GM21381 (cell line): Measurements from ENCODE around the gene NR5A1.

ENCODE experiments used
- ATAC-seq: cut with Tn5 transposase; IDR thresholded peaks from one replicate; pipeline ENCODE4 v1.9.1; 2021; ENCODE audit warnings: mild to moderate bottlenecking, moderate library complexity; ENCODE audit not compliant: unreplicated experiment

Gene NR5A1

DNA sequence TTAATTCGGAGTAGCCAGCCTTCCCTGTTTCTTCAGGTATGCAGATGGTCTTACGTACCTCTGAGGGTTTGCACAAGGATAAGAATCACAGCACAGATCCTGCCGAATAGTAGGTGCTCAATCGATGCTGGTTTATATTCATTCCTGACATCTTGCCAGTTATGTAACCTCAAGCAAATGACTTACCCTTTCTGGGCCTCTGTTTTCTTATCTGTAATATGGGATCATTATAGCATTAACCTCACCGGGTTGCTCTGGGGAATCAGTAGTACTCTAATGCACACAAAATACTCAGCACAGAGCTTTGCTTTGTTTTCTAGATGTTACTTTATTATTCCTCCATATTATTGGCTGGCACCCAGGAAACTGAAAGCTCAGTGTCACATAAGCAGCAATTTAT is 7.7 kb upstream of the NR5A1 start:
- no peak for ATAC-seq

DNA sequence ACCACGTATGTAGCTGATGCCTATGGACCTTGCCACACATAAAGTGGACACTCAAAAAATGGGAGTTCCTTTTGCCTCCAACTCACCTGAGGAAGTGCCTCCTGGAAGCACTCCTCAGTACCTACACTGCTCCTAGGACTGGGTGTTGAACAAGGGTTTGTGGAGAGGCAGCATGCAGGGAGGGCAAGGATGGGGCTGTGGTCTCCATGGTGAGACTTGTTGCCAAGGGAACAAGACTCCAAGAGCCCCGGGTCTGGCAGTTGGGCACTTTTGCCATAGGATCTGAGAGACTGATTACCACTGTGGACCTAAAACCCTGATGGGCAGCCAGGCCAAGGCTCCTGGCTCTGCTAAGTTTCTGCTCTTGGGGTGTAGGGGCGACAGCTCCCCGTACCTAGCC is 6.9 kb upstream of the NR5A1 start:
- no peak for ATAC-seq

DNA sequence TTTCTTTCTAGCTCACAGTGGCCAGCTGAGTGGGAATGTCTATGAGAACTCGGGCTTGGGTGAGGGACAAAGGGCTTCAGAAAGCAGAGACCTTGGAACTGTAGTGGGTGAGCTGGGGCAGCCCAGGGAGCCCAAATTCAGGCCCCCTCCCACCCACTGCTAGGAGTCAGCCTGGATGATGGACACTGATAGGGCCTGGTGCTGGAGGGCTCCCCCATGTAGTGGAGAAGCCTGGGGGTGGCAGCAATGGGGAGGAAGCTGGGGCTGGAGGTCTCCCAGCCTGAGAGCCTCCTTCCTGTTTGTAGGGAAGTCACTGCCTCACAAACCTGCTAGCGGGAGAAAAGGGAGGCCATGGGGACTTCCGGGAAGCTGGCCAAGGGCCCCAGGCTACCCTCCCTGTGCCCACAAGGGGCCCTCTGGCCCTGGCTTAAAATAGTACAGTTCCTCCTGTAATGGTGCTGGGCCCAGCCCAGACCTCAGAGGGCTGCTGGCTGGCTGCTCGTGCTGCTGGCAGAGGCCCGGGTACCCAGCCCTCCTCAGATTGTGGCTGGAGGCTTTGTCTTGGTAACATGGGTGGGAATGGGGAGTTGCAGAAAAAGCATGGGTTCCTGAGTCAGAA is 6.3 kb upstream of the NR5A1 start:
- ATAC-seq, result no peak

DNA sequence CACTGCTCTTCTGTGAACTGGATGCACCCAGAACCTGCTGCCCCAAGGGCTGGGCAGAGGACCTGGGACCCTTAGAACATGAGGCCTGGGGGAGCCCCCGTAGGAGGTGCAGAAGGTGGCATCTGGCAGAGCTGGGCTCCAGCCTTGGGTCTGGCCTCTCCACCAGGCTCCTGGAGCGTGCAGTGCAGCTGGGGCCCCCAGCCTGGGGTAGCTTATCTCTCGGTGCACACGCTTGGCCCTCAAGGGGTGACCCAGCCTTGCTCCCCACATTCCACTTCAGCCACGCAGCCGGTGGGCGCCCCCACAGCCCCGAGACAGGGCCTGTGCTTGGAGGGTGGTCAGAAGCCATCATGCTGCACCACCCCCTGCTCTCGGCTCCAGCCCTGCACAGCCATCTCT is 5.6 kb upstream of the NR5A1 start:
- no peak for ATAC-seq

DNA sequence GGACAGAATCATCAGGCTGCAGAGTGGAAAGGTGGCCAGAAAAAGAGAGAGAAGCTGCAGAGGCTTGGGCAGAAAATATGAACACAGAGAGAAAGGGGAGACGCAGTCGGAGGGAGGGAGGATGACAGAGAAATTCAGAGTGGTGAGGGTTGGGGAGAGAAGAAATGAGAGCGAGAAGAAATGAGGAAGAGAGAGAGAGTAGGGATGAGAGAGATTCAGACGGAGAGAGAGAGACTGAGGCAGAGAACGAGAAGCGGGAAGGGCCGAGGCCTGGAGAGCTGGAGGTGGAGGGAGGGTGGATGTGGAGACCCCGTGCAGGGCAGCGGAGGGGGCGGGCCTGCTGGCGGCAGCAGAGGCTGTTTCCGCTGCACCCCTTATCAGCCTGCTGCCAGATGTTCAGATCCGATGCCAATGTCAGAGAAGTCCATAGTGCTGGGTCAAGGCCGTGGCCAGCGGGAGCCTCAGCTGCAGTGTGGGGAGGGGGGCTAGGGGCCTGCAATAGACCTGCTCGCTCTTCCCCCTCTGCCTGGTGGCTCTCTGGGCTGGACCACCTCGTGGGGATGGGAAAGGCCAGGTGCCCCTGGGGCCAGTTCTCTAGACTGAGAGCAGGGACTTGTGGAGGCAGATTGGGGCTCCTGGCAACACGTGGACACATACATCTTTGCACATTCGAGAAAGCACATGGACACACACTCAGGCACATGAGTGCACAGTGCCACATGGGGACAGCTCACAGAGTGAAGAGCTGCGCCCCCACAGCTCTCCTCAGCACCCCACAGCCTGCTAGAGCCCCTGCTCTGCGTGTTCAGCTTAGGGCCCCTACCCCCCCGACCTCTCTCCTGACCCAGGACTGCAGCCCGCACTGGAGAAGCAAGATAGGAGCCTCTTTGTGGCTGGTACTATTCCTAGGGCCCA is 4.9 kb upstream of the NR5A1 start:
- no peak for ATAC-seq

DNA sequence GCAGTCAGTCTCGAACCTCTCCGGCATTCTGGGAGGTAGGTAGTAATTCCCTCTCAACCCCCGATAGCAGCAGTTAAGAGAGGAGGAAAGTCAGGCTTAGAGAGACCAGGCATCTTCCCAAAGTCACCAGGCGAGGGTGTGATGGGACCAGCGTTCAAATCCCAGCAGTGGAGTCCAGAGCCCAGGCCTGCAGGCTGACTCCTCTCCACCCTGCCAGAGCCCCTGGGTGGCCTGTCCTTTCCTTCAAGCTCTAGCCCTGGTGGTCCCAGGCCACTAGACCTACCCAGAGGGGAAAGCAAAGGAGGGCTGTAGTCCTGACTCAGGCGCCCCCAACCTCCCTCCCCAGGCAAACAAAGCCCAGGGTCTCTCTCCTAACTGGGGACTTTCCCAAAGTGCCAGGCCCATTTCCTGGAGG is 4.2 kb upstream of the NR5A1 start:
- no peak for ATAC-seq

DNA sequence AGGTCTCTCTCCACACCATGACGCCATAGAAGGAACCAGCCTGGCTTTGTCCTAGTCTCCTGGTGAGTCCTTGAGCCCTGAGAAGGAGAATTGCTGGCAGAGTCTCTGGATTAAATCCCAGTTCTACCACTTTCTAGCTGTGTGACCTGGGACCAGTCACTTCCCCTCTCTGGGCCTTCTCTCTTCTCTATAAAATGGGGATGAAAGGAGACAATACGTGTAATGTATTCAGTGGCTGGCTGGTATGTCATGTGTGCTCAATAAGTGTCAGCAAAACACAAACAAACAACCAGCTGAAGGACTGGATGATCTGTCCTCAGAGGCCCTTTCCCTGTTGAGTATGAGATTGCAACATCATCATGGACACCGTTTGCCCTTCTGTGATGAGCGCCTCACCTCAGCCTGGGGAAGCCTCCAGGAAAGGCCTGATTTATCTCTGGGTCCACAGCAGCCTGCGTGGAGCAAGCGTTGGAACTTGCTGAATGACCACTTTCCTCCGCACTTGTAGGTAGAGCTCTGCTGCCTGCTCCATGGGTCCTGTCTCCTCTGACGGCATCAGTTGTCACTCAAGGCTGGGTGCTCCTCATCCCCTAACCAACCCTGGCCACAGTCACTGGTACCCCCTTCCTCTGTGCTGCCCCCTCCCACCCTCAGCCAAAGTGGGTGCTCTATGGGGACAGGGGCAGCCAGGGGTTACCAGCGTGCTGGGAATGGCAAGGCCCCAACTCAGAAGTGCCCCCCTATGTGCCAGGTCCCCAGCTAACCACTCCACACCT is 3.6 kb upstream of the NR5A1 start:
- ATAC-seq, result no peak

DNA sequence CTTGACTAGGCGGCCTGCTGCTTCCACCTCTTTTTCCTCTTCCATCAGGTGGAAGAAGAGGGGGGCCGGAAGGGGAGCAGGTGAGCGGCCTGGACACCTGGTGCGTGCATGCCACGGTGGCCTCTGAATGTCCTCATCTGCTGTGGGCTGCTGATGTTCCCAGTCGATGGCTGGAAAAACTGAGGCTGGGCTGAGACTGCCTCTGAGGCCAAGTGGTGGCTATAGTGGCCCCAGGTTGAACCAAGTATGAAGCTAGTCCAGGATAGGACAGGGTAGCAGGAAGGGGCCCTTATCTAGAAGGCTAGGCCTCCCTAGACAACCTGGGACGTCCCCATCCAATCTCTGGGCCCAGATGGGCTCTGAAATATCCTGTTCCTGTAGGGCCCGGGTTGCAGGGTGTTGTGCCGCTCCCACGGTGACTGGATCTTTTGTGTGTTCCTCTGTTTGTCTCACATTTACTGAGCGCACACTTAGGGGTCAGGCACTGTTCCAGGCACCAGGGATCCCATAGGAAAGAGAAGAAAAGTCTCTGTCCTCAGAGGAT is 753 bp upstream of the NR5A1 start:
- no peak for ATAC-seq

DNA sequence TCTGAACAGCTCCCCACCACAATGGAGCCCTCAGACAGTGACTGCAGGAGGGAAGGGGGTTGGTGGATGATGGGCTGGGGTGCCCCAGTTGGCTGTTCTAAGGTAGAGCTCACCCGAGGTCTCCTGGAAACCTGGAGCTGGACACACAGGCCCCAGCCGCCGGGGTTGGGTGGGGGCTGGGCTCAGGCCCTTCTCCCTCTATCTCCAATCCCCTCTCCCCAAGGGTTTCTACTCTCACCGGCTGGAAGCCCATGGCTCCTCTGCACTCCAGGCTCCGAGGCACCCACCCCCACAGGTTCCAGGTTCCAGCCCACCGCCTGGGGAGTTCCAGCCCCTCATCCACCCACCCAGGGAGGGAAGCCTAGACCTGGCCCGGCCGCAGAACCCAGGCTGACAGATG is 766 bp downstream of the NR5A1 start:
- ATAC-seq, result no peak

DNA sequence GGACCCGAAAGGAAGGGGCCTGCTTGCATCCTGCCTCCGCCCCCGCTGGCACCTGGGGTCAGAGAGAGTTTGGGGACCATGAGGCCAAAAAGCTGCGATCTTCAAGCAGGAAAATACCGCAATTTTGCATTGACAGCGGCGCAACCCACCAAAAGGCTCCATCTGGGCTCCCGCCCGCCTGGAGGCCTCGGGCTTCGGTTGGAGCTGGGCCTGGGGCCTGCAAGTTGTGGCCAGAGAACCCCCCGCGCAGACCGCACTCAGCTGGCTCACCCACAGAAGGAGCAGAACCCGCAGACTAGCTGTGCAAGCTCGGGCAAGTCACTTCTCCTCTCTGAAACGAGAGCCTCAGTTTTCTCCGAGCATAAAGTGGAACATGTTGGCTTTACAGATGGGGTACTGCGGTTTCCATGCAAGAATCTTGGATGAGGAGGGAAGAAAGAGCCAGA is 1.3 kb downstream of the NR5A1 start:
- ATAC-seq, result no peak

DNA sequence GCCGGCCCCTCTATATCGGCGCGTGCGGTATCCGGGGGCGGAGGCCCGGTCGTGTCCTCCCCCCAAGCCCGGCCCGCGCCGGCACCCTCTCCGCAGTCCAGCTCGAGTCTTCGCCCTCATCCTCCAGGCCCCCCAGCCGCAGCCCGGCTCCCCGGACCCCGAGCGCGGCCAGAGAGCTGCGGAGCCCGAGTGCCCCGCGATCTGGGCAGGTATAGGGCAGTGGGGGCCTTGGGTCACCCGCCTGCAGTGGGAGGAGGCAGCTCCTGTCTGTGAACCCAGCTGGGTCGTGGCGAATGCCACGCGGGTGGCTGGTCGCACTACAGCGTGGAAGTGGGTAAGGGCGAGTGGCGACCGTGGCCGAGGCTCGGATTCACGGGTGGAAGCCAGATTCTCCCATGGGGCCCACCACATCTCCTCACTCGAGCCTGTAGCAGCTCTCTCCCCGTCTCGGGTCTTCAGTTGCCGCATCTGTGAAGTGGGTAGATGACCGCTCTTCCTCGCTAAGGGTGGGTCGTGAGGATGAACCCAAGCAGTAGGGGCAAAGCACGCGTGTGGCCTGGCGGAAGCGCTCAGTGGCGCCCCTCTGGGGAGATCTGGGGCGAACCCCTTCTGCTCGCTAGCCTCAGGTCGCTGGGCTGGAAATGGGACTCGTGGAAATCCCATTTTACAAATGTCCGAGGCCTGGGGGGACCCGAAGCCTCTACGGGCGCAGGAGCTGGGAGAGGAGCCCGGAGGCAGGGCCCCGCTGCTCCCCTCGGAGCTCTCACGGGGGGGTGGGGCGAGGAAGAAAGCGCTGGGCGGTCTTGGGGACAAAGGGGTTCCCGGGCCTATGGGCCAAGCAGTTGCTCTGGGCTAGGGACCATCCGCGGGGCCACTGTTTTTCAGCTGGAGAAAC is 1.9 kb downstream of the NR5A1 start:
- no peak for ATAC-seq

DNA sequence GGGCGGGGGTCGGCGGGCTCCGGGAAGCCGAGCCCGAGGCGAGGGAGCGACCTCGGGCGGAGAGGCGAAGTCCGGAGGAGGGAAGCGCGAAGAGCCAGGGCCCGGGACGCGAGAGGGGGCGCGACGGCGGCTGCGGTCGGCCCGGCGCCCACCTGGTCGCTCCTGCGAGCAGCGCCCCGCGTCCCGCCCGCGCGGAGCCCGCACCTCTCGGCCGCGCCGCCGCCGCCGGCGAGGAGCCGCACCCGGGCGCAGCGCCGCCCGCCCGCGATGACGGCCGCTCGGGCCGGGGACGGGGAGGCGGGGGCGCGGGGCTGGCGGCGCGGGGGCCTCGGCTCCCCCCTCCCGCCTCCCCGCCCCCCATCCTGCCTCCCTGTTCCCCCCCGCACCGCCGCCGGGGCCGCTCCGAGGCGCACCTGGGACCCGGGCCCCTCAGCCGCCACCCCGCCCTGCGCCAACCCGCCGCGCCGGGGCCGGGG is 2.6 kb downstream of the NR5A1 start:
- ATAC-seq, result no peak

DNA sequence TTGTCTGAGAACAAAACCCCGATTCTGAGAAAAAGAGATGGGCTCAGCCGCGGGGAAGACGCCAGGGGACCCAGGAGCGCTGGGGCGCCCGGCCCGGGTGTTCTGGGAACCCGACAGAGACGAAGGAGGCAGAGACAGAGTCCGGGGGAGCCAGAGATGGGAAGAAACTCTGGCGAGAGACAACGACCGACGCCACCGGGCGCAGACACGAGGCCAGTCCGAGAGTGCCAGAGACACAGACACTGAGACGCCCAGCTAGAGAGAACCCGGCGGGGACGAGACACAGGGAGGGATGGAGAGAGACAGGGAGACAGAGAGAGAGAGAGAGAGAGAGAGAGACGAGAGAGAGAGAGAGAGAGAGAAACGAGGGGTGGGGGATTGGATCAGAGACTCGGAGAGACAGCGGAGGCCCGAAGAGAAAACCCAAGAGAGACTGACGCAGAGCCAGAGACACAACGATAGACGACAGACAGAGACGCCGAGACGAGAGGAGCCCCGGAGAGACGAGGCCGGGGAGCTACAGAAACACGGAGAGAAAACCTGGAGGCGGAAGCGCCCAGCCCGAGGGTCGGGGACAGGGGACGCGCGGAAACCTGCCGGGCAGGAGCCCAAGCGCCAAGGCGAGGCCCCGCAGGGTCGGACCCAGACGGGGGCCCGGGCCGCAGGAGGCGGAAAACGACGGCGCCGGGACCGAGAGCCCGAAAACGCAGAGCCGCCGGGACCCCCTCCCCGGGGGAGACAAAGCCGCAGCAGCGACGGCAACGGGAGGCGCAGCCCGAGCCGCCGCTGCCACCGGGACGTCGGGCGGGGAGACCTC is 3.3 kb downstream of the NR5A1 start:
- no peak for ATAC-seq

DNA sequence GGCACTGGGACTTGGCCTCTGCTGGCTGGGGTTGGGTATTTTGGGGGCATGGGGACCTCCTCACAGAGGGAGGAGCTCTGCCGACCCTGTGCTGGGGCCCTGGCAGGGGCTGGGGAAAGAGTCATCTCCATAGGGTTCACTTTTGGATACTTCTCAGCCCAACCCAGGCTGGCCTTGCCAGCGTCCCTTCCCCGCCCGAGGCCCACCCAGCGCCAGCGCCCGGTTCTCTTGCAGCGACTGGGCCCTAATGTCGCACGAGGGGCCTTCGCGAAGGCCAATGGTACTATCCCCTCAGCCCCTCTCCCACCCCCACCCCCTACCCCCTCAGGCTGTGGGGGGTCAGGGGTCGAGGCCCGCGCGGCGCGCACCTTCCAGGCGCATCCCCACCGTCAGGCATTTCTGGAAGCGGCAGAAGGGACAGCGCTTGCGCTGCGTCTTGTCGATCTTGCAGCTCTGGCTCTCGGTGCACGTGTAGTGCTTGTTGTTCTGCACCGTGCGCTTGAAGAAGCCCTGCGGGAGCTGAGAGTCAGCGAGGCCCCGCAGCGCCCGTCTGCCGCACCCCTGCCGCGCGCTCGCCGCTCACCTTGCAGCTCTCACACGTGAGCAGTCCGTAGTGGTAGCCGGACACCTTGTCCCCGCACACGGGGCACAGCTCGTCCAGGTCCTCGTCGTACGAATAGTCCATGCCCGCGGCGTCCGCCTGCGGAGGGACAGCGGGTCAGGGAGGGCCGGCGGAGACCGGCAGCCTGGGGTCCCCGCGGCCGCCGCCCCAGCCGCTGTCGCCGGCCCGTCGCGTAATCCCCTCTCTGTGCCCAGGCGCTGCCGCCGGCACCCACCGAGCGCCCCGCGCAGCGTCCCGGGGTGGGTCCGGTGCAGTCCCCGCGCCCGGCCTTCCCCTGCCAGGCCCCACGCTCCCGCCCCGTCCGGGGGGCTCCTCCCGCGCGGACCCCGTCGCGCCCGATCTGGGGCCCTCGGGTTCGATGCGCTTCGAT is 4.2 kb downstream of the NR5A1 start:
- no peak for ATAC-seq

DNA sequence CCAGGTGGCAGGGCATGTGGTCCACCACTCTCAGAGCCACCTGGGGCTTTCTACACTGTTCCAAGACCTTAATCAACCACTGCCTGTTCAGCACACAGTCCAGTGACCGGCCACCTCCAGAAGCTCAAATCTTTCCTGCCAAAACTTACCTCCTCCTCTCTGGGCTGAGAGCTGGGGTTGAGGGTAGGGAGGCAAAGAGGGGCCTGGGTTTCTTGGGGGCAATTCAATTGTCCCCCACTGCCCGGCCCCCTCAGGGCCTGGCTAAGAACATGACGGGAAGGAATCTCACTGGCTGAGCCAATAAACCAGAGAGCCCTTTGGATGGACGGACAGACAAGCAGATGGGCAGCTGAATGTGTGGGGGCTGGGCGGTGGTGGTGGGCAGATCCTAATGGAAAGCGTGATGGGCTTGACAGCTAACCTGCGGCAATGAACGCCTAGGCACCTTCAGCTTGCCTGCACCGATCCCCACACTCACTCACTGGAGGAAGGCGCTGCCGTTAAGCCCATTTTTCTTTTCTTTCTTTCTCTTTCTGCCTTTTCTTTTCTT is 5.4 kb downstream of the NR5A1 start:
- no peak for ATAC-seq

DNA sequence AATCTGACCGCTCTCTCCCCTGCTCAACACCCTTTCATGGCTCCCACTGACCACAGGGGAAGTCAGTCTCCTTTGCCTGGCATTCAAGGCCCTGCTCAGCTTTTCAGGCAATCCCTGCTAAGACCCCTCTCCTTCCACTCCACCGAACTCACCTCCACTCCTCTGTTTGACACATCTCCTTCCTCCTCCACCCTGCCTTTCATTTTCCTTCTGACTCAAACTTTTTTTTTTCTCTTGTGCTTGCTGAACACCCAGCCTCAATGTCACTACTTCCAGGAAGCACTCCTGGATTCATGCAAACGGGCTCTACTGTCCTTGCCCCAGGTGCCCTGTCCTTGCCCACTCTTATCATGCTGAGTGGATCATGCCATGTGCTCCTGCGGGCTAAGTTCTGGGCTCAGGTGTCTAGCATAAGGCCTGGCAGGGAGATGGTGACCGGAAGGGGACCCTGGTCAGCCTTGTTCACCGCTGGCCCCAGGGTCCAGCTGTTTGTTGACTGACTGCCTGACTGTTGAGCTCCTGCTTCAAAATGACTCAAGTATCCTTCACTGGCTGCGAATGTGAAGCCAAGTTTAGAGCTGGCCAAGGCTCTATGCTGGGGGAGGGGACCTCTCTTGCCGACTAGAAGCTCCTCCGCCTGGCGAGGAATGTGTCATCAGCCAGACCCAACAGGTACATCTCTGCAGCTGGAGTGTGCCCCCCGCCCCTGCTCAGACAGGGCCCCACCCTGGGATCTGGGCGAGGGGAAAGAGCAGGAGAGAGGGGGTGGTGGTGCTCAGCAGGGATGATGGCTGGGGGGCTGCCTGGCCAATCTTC is 6.2 kb downstream of the NR5A1 start:
- no peak for ATAC-seq
